GM19395 (cell line): Measurements from ENCODE around the gene ANKS1A.
"Not testable (repeated sequence)": the region's sequence is repeated elsewhere in the genome, so short reads cannot be mapped to it uniquely, and the experiment has no call there.

Source experiments
- ATAC-seq: cut with Tn5 transposase; IDR thresholded peaks from one replicate; pipeline ENCODE4 v1.9.1; 2021; ENCODE audit warnings: mild to moderate bottlenecking, moderate library complexity; ENCODE audit not compliant: unreplicated experiment

Gene ANKS1A

DNA sequence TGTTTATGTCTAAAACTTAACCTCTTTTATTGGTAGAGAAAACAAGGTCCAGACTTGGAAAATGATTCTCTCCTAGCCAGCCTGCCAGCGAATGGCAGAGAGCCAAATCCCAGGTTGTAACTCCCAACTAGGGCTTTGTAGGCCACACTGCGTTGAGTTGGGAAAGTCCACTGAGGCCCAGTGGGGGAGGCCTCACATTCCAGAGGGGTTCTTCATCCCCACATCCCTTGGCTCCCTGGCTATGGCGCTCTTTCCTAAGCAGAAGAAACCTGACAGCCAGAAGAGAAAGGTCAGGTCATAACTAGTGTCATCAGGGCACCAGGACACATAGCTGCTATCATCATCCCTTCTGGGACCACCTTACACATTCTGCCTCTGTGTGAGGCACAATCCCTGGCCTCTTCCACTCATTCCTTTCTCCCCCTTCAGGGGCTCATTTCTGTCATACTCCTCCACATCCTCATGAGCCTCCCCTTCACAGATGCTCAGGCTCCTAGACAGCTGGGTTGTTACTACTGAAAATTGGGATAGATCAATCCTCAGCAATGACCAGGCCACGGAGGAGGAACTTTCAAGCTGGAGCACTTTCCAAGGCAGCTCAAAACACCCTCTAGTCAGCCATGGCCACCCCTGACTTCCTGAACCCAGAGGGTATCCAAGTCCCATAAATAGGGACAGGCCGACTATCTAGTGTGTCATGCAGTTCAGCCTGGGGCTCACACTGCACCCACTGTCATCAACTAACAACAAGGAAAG lies 203.5 kb downstream of the ANKS1A start:
- ATAC-seq: no peak

- ATAC-seq: no peak
These were observed 204.0 kb downstream of the ANKS1A start for GRCh38 chr6:35093118-35093445.

GRCh38 chr6:35093783-35094182 lies 204.7 kb downstream of the ANKS1A start:
- ATAC-seq: no peak

- no peak for ATAC-seq
These were observed 205.1 kb downstream of the ANKS1A start for GRCh38 chr6:35094183-35094582.

DNA sequence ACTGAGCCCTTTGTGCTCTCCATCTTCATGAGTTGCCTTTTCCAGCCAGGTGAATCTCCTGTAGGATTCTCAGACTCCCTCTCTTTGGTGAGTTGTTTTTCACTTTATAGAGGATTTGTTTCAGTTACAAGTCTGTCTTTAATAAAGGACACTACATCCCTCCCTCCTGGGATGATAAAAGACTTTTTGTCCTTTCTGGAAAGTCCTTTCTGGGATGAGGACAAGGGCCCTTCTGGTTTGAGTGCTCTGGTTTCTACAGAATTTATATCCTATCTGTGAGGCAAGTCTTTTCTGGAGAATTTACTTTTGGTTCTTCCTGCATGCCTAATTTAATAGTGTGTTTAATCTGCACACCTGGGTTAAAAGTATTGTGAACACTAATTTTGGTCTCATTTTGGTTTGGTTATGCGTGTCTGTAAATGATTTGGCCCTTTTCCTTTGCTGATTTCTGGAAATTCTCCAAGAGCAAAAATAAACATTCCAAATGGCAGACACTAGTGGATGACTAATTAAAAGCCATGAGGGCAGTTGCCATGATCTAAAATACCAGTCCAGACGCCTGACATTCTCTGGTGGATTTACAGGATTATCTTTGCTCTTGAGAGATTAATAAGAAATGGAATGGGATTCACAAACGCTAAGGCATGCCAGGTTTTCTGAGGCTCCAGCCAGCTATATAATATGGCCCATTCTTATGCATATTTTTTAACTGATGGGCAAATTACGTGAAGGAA lies 207.2 kb downstream of the ANKS1A start:
- no peak for ATAC-seq

- no peak for ATAC-seq
These were observed 210.1 kb downstream of the ANKS1A start for GRCh38 chr6:35099116-35099515.

DNA sequence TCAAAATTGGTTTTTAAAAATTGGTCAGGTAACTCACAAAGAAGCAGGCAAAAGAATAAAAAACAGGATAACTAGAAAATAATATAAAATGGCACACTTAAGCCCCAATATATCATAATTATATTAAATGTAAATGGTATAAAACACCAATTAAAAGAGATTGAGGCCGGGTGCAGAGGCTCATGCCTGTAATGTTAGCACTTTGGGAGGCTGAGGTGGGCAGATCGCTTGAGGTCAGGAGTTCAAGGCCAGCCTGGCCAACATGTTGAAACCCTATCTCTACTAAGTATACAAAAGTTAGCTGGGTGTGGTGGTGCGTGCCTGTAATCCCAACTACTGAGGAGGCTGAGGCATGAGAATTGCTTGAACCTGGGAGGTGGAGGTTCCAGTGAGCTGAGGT lies 216.0 kb downstream of the ANKS1A start:
- ATAC-seq: no peak

- not testable (repeated sequence) for ATAC-seq
These were observed 217.0 kb downstream of the ANKS1A start for GRCh38 chr6:35106061-35106460.

DNA sequence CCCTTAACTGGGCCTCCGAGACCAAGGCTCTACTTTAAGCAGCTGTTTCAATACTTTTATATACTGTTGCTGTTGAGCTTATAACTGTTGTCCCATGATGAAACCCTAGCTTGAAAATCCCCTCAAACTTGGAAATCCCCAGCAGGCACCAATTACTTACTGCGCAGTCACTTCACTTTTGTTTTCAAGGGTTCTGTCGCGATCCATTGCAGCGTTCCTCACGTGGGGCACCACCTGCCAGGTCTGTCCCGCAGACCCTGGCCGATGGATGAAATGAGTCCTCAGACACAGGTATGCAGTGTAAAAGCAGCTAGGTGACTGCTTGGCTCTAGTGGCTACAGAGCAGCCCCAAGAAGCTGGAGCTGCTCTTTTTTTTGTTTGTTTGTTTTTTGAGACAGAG lies 218.2 kb downstream of the ANKS1A start:
- not testable (repeated sequence) for ATAC-seq

DNA sequence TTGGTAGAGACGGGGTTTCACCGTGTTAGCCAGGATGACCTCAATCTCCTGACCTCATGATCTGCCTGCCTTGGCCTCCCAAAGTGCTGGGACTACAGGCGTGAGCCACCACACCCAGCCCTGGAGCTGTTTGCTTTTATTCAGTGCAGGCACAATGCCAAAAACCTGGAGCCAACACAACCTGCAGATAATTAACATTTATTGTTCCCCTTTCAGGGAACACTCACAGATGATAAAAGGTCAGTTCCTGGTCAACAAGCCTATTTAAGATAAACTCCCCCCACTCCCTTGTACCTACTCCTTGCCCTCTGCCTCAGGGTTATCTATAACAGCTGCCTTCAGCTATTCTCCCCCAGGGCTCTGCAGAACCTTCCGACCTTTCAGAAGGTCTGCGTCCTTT lies 218.7 kb downstream of the ANKS1A start:
- not testable (repeated sequence) for ATAC-seq

- ATAC-seq: no peak
These were observed 219.3 kb downstream of the ANKS1A start for GRCh38 chr6:35108309-35108885.

GRCh38 chr6:35120746-35121145 lies 231.7 kb downstream of the ANKS1A start:
- ATAC-seq: no peak

- no peak for ATAC-seq
These were observed 235.3 kb downstream of the ANKS1A start for GRCh38 chr6:35124356-35124755.

- ATAC-seq: no peak
These were observed 239.0 kb downstream of the ANKS1A start for GRCh38 chr6:35128042-35128441.

- ATAC-seq: no peak
These were observed 239.4 kb downstream of the ANKS1A start for GRCh38 chr6:35128496-35128895.

GRCh38 chr6:35136185-35136584 lies 247.1 kb downstream of the ANKS1A start:
- no peak for ATAC-seq

GRCh38 chr6:35138191-35138590 lies 249.1 kb downstream of the ANKS1A start:
- ATAC-seq: not testable (repeated sequence)

DNA sequence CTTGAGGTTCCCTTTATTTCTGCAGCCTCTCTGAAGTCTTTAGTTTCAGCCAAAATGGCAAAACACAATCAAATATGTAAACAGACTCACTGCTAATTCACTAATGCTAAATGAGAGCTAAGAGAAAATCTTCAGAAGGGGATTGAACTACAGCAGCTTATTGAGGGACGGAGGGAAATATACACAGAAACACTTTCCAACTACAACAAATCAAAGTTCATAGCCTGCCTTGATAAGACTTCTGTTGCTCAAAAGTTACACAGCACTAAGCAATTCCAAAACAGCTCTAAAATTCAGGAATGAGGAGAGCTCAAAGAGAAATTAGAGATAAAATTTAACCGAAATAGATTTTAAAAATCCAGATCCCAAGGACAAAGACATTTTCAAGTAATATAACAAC lies 250.4 kb downstream of the ANKS1A start:
- ATAC-seq: no peak

DNA sequence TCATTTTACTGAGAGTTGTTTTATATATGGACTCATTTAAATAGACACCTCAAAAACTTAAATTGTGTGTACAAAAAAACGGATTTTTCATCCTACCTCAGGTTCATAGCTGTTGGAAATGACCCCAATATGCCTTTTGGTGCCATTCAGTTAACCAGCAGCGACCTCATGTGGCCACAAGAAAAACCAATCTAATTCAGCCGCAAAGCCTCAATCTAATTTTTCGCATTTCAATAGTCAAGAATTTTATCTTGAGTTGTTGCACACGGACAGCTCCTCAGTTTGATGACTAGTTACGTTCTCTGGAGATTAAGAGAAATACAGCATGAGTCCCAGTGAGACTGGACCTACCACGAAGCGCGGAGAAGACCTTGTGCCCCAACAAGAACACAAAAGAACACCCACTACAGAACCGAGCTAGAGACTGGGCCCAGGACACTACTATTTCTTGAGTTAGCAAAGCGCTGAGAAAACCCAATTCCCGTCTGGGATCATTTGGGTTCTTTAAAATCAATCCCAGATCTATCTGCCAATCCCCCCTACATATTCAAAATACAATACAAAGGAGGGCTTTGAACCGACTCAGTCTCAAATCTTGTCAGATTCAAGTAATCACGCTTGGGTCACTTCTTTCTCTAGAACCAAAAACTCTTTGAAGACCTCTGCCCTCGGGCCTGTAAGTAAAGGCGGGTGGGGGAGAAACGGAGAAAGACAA lies 251.0 kb downstream of the ANKS1A start:
- no peak for ATAC-seq

DNA sequence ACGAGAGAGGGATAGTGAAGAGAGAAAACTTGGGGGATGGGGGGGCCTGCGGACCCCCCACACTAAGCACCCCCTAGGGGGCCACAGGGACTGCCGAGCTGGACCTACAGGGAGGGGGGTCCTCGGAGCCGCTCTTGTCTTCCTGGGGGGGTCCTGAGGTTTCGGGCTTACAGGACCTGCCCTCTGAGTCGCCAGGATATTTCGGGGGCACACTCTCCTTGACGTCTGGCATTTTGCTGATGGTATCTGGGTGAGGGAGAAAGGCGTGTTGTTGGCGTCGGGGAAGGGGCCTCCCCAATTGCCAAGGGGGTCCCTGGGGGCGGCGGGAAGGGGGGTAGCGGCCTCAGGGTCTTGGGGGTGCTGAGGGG lies 251.6 kb downstream of the ANKS1A start:
- ATAC-seq: no peak
